Endothelial cell of umbilical vein (primary cell): ENCODE results near the gene MRPS14. TPM values are rescaled to one million over a fixed set of nuclear protein-coding genes. Genes with fewer than 3 reads are reported as not detected.

Experiments used
- BruUV-seq: library from RNA; stranded (reverse); fragments of 400-500 nt; replicated peaks from 2 replicates; lab custom pipeline; 2021; lab: Mats Ljungman, UMichigan
- CTCF ChIA-PET: fragments of 300-600, 350-600 bp; sonication (Branson Sonifier 250); formaldehyde crosslinking; loops from one replicate; lab custom pipeline; 2021; ENCODE audit warnings: antibody characterized with exemption, inconsistent platforms; lab: Charles Lee
- POLR2A ChIA-PET: fragments of 300-600, 350-600 bp; sonication (Branson Sonifier 250); formaldehyde crosslinking; loops from one replicate; lab custom pipeline; 2021; ENCODE audit warnings: antibody characterized with exemption, inconsistent platforms; lab: Charles Lee
- DNase-seq: peaks from one replicate; pipeline ENCODE4 v3.0.0-alpha.2; 2011; ENCODE audit warnings: low read depth, low spot score
- FAIRE-seq: peaks from 2 replicates; lab custom pipeline; 2011; peaks lifted over from hg19 to GRCh38; lab: Jason Lieb, UNC
- H2AFZ ChIP-seq: 2 replicates; pipeline ENCODE4 v1.6.0; 2012; ENCODE audit warnings: low read depth, low read length, control low read depth, inconsistent platforms
- H3K27ac ChIP-seq: 2 replicates; pipeline ENCODE4 v1.5.1; 2011; ENCODE audit warnings: low read depth, mild to moderate bottlenecking, control low read depth, low read length, moderate library complexity; ENCODE audit not compliant: insufficient read depth
- H3K27me3 ChIP-seq, 2 experiments: 2 replicates each; pipeline versions ENCODE4 v1.6.0 to v1.6.1; 2011; ENCODE audit warnings: low read length in 2 of 2, mixed read lengths in 1 of 2; ENCODE audit not compliant: control insufficient read depth in 2 of 2, insufficient read depth in 2 of 2
- H3K36me3 ChIP-seq, 2 experiments: 2 replicates in 1 of 2; 3 replicates in 1 of 2; pipeline ENCODE4 v1.5.1; 2011; ENCODE audit warnings: low read length in 2 of 2, mild to moderate bottlenecking in 1 of 2, moderate library complexity in 1 of 2; ENCODE audit not compliant: control insufficient read depth in 2 of 2, insufficient read depth in 2 of 2; ENCODE audit errors: extremely low read depth in 1 of 2
- H3K4me1 ChIP-seq: 3 replicates; pipeline ENCODE4 v1.5.1; 2011; ENCODE audit warnings: mild to moderate bottlenecking, low read length; ENCODE audit not compliant: control insufficient read depth, insufficient read depth; ENCODE audit errors: extremely low read depth
- H3K4me2 ChIP-seq: 2 replicates; pipeline ENCODE4 v1.6.1; 2011; ENCODE audit warnings: low read length, control low read depth, mixed read lengths; ENCODE audit not compliant: insufficient read depth
- H3K4me3 ChIP-seq, 3 experiments: fragments of 200-600 bp in 1 of 3; sonication (generic), shearing (Covaris generic) in 1 of 3; replicated peaks in 1 of 3; 2 replicates each; pipeline ENCODE4 v1.5.1; 2011 to 2016; ENCODE audit warnings: control low read depth in 3 of 3, low read length in 3 of 3, mild to moderate bottlenecking in 2 of 3, inconsistent platforms in 1 of 3, low read depth in 1 of 3, moderate library complexity in 1 of 3; ENCODE audit not compliant: insufficient read depth in 1 of 3
- H3K79me2 ChIP-seq: 2 replicates; pipeline ENCODE4 v1.6.0; 2012; ENCODE audit warnings: low read length, inconsistent platforms; ENCODE audit not compliant: control insufficient read depth, insufficient read depth
- H3K9ac ChIP-seq: replicated peaks from 2 replicates; pipeline ENCODE3; 2011; ENCODE audit warnings: low read length, control low read depth; ENCODE audit not compliant: insufficient read depth; ENCODE audit errors: extremely low read depth
- H3K9me1 ChIP-seq: replicated peaks from 3 replicates; pipeline ENCODE4 v1.6.0; 2011; ENCODE audit warnings: mild to moderate bottlenecking, low read length; ENCODE audit not compliant: control insufficient read depth, insufficient read depth; ENCODE audit errors: extremely low read depth
- H3K9me3 ChIP-seq: replicated peaks from 2 replicates; pipeline ENCODE4 v1.5.1; 2012; ENCODE audit warnings: low read length, inconsistent platforms; ENCODE audit not compliant: control insufficient read depth, insufficient read depth
- H4K20me1 ChIP-seq: replicated peaks from 2 replicates; pipeline ENCODE3; 2011; ENCODE audit warnings: mild to moderate bottlenecking, low read length; ENCODE audit not compliant: control insufficient read depth, insufficient read depth; ENCODE audit errors: extremely low read depth
- POLR2A ChIP-seq: IDR thresholded peaks from 2 replicates; pipeline ENCODE4 v1.6.1; 2012; ENCODE audit warnings: low read depth, mild to moderate bottlenecking, control low read depth, low read length
- POLR2AphosphoS5 ChIP-seq: IDR thresholded peaks from 2 replicates; pipeline ENCODE4 v1.6.1; 2012; ENCODE audit warnings: low read depth, mild to moderate bottlenecking, control low read depth, low read length, moderate library complexity; ENCODE audit not compliant: insufficient read depth
- dilution Hi-C: fragments of 300-500 bp; cut with MboI; formaldehyde crosslinking; loops from one replicate; pipeline ENCODE4 v1.15.0; 2019; ENCODE audit warnings: low sequenced_read_pairs; ENCODE audit not compliant: extremely low pct_ligation_motif_present
- intact Hi-C: fragments of 100-400 bp; cut with micrococcal nuclease; formaldehyde crosslinking; loops from one replicate; pipeline ENCODE4 v1.10.0; 2022
- polyA plus RNA-seq, 4 experiments: library from polyadenylated mRNA; depleted of rRNA in 3 of 4; stranded (reverse) in 3 of 4; unstranded in 1 of 4; fragments of >200 nt; gene quantifications; 2 replicates each; pipeline versions ENCODE4 v1.2.1 to v1.2.3, GENCODE V29; 2011 to 2012; ENCODE audit warnings: missing spikeins in 1 of 4
- total RNA-seq: library from RNA; stranded (reverse); gene quantifications from 2 replicates; pipeline ENCODE4 v1.2.3, GENCODE V29; 2021
- TF ChIP-seq, protein P1 (sequence below), 2 donors: IDR thresholded peaks; 1 replicate in 1 of 2; 2 replicates in 1 of 2; pipeline ENCODE4 v1.5.1; 2011; ENCODE audit warnings: low read length in 2 of 2, mild to moderate bottlenecking in 2 of 2, moderate library complexity in 2 of 2, control low read depth in 1 of 2, inconsistent platforms in 1 of 2, low read depth in 1 of 2; ENCODE audit not compliant: insufficient read depth in 1 of 2; ENCODE audit errors: extremely low read depth in 1 of 2
- TF ChIP-seq, protein P2 (sequence below): IDR thresholded peaks from 2 replicates; pipeline ENCODE4 v1.6.1; 2011; ENCODE audit not compliant: insufficient read depth, insufficient read length

Gene MRPS14
- total and polyA plus RNA-seq, 2 donors (not counting 3 experiments of a cell fraction or from before 2014, with no cell fraction given): 29.5 to 31.8 TPM

DNA sequence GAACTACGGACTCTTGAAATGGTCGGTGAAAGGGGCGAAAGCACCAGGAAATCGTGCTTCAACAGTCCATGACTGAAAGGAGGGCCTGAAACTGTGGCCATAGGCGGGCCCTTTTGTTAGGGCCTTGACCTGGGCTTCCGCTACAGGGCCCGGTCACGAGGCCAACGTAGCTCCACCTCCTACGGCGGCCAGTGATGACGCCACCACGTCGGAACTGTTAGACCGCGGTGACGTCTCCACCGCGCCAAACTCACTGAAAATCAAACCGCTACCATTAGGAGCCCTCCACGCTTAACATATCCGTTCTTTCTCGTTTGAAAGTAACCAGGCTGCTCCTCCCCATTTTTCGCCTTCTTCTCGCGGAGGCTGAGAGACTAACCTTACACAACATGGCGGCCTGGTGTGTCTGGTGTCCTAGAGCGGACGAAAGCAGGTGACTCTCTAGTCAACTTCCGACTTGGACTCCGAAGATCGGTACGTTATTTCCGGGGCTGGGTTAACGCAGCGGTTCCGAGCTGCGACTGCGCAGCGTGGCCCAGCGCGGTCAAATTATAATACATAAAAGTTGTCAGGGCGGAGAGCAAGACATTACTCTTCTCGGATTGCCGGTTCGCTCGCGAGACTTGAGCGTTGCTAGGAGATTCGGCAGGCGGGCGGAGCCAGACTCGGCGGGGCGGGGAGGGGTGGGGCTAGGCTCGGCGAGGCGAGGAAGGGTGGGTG lies 23.8 kb downstream of the MRPS14 start:
- peaks cover 44% of the 10 kb centered on the region for H3K79me2 ChIP-seq
- peaks cover 3% of the 10 kb centered on the region for H4K20me1 ChIP-seq
- no peaks in the 10 kb centered on the region for H3K9me3 ChIP-seq
- FAIRE-seq (peak; percentile 90), DNase-seq (peak; percentile 100)
- intact Hi-C loops: loop anchor here (1.0 to 5.0 kb wide), 4 partner anchors 9 to 1132 kb away; partner anchors contain the start of genes GAS5, MRPS14 and ZBTB37
- H3K9ac ChIP-seq: peak overlapping the region; percentile 96
- ChIA-PET CTCF (interaction anchor here (0.6 to 6.1 kb wide), 12 partner anchors 10 to 737 kb away, joined by 3 to 50 read pairs (median 4); partner anchors contain the start of gene MRPS14), POLR2A (interaction anchor here (0.5 to 3.0 kb wide), 3 partner anchors 12 to 241 kb away, joined by 3 to 20 read pairs (median 5); partner anchors contain the start of gene MRPS14)
- H2AFZ ChIP-seq: peak overlapping the region; percentile 18
- H3K27me3 ChIP-seq: no peaks in the 10 kb centered on the region
- peak overlapping the region; percentile 90 for H3K27ac ChIP-seq
- TSS peak; percentile 84 for BruUV-seq
- dilution Hi-C loops: no loop called here
- no peaks in the 10 kb centered on the region for H3K36me3 ChIP-seq
- peaks cover 38% of the 10 kb centered on the region for H3K4me1 ChIP-seq
- peak overlapping the region; percentile 84 for H3K4me2 ChIP-seq
- TF ChIP-seq POLR2AphosphoS5 (peak; percentile 85), POLR2A (peak; percentile 91)
- TF ChIP-seq, protein P1, sequence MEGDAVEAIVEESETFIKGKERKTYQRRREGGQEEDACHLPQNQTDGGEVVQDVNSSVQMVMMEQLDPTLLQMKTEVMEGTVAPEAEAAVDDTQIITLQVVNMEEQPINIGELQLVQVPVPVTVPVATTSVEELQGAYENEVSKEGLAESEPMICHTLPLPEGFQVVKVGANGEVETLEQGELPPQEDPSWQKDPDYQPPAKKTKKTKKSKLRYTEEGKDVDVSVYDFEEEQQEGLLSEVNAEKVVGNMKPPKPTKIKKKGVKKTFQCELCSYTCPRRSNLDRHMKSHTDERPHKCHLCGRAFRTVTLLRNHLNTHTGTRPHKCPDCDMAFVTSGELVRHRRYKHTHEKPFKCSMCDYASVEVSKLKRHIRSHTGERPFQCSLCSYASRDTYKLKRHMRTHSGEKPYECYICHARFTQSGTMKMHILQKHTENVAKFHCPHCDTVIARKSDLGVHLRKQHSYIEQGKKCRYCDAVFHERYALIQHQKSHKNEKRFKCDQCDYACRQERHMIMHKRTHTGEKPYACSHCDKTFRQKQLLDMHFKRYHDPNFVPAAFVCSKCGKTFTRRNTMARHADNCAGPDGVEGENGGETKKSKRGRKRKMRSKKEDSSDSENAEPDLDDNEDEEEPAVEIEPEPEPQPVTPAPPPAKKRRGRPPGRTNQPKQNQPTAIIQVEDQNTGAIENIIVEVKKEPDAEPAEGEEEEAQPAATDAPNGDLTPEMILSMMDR (IDR thresholded peaks at IDR 0.05; ENCODE audit: extremely low read depth in 1 of 2, insufficient read depth in 1 of 2, low read depth in 1 of 2, low read length in 2 of 2): no peak
- TF ChIP-seq, protein P2, sequence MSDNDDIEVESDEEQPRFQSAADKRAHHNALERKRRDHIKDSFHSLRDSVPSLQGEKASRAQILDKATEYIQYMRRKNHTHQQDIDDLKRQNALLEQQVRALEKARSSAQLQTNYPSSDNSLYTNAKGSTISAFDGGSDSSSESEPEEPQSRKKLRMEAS: peak; percentile 79
- no peaks in the 10 kb centered on the region for H3K9me1 ChIP-seq
- H3K4me3 ChIP-seq: peak overlapping the region in 2 of 3 experiments; percentile 67 to 95
